DOHH2 (cell line): ENCODE measurements around the gene GRK1.

ENCODE experiments used
- H3F3A ChIP-seq: fragments of 200-600 bp; sonication (generic), shearing (Covaris generic); 2 replicates; pipeline ENCODE4 v1.6.0; 2016; ENCODE audit warnings: antibody characterized with exemption, mild to moderate bottlenecking; ENCODE audit not compliant: control insufficient read depth, insufficient read depth
- H3K27ac ChIP-seq: fragments of 200-600 bp; sonication (generic); 2 replicates; pipeline ENCODE4 v1.5.1; 2014; ENCODE audit warnings: low read depth, mild to moderate bottlenecking, low read length, moderate library complexity
- H3K27me3 ChIP-seq: fragments of 200-600 bp; sonication (generic); 2 replicates; pipeline ENCODE4 v1.6.1; 2014; ENCODE audit warnings: mild to moderate bottlenecking, low read length, mixed read lengths; ENCODE audit not compliant: control insufficient read depth
- H3K36me3 ChIP-seq: fragments of 200-600 bp; sonication (generic); 2 replicates; pipeline ENCODE4 v1.6.1; 2014; ENCODE audit warnings: mild to moderate bottlenecking, low read length, moderate library complexity, mixed read lengths; ENCODE audit not compliant: control insufficient read depth
- H3K4me1 ChIP-seq: fragments of 200-600 bp; sonication (generic); 2 replicates; pipeline ENCODE4 v1.6.1; 2014; ENCODE audit warnings: mild to moderate bottlenecking, low read length, mixed read lengths; ENCODE audit not compliant: control insufficient read depth
- H3K4me2 ChIP-seq: fragments of 200-600 bp; sonication (generic); 2 replicates; pipeline ENCODE4 v1.6.0; 2014; ENCODE audit warnings: mild to moderate bottlenecking, low read length, moderate library complexity
- H3K4me3 ChIP-seq: fragments of 200-600 bp; sonication (generic); 2 replicates; pipeline ENCODE4 v1.5.1; 2014; ENCODE audit warnings: mild to moderate bottlenecking, low read length, mixed read lengths
- H3K79me2 ChIP-seq: fragments of 200-600 bp; sonication (generic); 2 replicates; pipeline ENCODE4 v1.6.1; 2014; ENCODE audit warnings: mild to moderate bottlenecking, low read length, mixed read lengths; ENCODE audit not compliant: control insufficient read depth
- H3K9me2 ChIP-seq: fragments of 200-600 bp; sonication (generic); replicated peaks from 2 replicates; pipeline ENCODE4 v1.6.1; 2014; ENCODE audit warnings: mild to moderate bottlenecking, low read length, mixed read lengths; ENCODE audit not compliant: control insufficient read depth
- H3K9me3 ChIP-seq: fragments of 200-600 bp; sonication (generic); 2 replicates; pipeline ENCODE4 v1.6.1; 2014; ENCODE audit warnings: antibody characterized with exemption, low read length, mixed read lengths; ENCODE audit not compliant: control insufficient read depth, insufficient read depth
- H4K20me1 ChIP-seq: fragments of 200-600 bp; sonication (generic); 2 replicates; pipeline ENCODE4 v1.6.0; 2014; ENCODE audit warnings: low read depth, mild to moderate bottlenecking, antibody characterized with exemption, low read length, moderate library complexity; ENCODE audit not compliant: control insufficient read depth, insufficient read depth
- EZH2phosphoT487 ChIP-seq: fragments of 200-600 bp; sonication (generic); IDR thresholded peaks from 2 replicates; pipeline ENCODE4 v1.6.1; 2017; ENCODE audit warnings: borderline replicate concordance, mild to moderate bottlenecking, antibody characterized with exemption, low read length, moderate library complexity, mixed read lengths
- TF ChIP-seq, protein P1 (sequence below): fragments of 200-600 bp; sonication (generic); IDR thresholded peaks from one replicate; pipeline ENCODE4 v1.5.1; 2014; ENCODE audit warnings: antibody characterized with exemption, mild to moderate bottlenecking, low read depth, low read length; ENCODE audit not compliant: poor library complexity, severe bottlenecking

GRK1 gene

DNA sequence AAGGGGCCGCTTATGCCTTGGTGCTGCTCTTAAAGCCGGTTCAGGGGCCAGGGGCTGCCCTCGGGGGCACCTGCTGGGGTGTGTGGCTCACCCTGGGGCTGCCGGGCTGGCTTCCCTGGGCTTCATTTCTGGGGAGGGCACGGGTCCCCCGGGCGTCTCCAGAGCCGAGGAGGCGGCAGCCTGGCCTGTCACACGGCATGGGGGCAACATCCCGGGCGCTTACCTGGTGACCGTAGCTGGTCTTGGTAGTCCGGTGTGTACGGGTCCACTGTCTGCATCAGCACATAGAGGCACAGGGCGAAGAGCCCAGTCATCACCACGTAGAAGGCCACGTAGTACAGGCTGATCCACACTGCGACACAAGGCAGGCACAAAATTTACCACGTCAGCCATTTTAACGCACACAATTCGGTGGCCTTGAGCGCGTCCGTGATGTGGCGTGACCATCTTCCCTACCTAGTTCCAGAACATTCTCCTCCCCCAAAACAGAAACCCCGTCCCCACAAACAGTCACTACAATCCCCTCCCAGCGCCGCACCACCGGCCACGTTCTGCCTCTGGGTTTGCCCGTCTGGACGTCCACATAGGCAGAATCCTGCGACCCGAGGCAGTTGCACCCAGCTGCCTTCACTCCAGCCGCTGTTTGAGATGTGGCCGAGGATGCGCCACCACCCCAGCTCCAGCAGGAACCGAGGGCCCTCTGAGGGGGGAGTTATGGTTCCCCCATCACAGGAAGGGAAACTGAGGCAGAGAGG, 12.3 kb upstream of the GRK1 start:
- Histone ChIP-seq H3K27me3 (no peaks in the 10 kb centered on the region), H3K4me3 (no peak overlapping the region), H3K4me2 (no peak overlapping the region), H4K20me1 (no peaks in the 10 kb centered on the region), H3F3A (no peaks in the 10 kb centered on the region), H3K79me2 (no peaks in the 10 kb centered on the region), H3K4me1 (no peaks in the 10 kb centered on the region), H3K27ac (no peak overlapping the region), H3K36me3 (no peaks in the 10 kb centered on the region), H3K9me3 (no peaks in the 10 kb centered on the region), H3K9me2 (no peaks in the 10 kb centered on the region)
- TF ChIP-seq, protein P1, sequence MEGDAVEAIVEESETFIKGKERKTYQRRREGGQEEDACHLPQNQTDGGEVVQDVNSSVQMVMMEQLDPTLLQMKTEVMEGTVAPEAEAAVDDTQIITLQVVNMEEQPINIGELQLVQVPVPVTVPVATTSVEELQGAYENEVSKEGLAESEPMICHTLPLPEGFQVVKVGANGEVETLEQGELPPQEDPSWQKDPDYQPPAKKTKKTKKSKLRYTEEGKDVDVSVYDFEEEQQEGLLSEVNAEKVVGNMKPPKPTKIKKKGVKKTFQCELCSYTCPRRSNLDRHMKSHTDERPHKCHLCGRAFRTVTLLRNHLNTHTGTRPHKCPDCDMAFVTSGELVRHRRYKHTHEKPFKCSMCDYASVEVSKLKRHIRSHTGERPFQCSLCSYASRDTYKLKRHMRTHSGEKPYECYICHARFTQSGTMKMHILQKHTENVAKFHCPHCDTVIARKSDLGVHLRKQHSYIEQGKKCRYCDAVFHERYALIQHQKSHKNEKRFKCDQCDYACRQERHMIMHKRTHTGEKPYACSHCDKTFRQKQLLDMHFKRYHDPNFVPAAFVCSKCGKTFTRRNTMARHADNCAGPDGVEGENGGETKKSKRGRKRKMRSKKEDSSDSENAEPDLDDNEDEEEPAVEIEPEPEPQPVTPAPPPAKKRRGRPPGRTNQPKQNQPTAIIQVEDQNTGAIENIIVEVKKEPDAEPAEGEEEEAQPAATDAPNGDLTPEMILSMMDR, result no peak

DNA sequence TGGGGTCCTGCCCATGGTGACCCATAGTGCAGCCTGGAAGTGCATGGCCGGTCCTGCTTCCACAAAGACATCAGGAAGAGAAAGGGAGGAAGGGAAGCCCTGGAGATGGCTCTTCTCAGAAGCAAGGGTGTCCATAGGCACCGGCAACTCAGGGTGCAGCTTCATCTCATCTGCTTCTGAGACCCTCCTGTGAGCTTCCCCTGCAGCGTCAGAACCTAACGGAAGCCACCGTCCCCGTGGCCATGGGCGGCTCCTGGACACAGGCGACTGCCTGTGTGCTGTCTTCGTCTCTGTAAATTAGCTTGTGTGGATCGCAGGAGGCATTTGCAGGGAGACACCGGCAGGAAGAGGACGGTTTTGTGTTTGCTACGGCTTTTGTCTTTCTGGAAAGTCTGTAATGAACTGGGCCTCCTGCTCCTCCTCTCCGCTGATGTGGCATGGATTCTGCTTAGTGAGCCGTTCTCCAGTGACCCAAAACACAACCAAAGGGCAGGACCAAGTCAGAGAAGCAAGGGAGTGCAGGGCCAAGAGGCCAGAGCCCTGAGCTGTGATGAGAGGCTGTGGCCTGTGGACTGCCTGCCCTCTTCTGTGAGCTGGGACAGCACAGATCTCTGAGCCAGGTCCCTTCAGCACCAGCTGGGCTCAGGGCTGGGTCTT, 11.5 kb upstream of the GRK1 start:
- Histone ChIP-seq H3K4me2 (no peak overlapping the region), H3K27me3 (no peaks in the 10 kb centered on the region), H3K4me3 (no peak overlapping the region), H3K4me1 (no peaks in the 10 kb centered on the region), H4K20me1 (no peaks in the 10 kb centered on the region), H3K79me2 (no peaks in the 10 kb centered on the region), H3K27ac (no peak overlapping the region), H3K36me3 (no peaks in the 10 kb centered on the region), H3K9me2 (no peaks in the 10 kb centered on the region), H3F3A (no peaks in the 10 kb centered on the region), H3K9me3 (no peaks in the 10 kb centered on the region)
- no peak for TF ChIP-seq EZH2phosphoT487
- TF ChIP-seq, protein P1, result no peak

DNA sequence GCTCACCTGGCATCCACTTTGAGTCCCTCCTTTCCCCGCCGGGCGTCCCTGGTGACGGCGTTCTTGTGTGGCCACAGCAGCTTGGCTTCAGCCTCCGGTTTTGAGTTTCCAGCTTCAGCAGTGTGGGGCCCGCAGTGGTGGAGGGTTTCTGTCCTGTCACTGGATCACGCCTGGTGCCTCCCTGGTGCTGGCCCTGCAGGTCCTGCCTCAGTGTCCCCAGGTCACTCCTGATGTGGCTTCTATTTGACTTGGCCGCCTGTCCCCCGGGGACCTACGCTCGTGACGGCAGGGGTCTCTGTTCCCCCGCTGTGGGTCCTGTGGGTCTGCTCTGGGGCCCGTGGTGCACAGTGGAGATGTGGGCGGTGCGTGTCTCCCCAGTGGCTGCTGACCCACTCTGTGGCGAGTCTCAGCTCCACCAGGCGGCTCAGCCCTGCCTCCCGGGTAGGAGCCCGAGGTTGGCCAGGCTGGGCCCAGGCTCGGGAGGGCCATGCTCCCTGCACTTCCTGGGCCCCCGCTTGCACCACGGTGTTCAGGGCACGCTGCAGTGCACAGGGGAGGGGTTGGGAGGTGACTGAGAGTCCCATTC, 10.9 kb upstream of the GRK1 start:
- no peaks in the 10 kb centered on the region for H3K27me3 ChIP-seq
- no peaks in the 10 kb centered on the region for H3K9me3 ChIP-seq
- no peaks in the 10 kb centered on the region for H3K79me2 ChIP-seq
- no peaks in the 10 kb centered on the region for H3K36me3 ChIP-seq
- H3F3A ChIP-seq, result no peaks in the 10 kb centered on the region
- H3K4me3 ChIP-seq, result no peak overlapping the region
- TF ChIP-seq, protein P1, result no peak
- no peak for TF ChIP-seq EZH2phosphoT487
- H3K27ac ChIP-seq, result no peak overlapping the region
- H3K4me1 ChIP-seq, result no peaks in the 10 kb centered on the region
- H3K9me2 ChIP-seq, result no peaks in the 10 kb centered on the region
- no peaks in the 10 kb centered on the region for H4K20me1 ChIP-seq
- no peak overlapping the region for H3K4me2 ChIP-seq
